HG02798 (cell line): Measurements from ENCODE around the gene TBC1D22A.

Source experiments
- ATAC-seq: cut with Tn5 transposase; IDR thresholded peaks from one replicate; pipeline ENCODE4 v1.9.1; 2021; ENCODE audit warnings: mild to moderate bottlenecking; ENCODE audit not compliant: unreplicated experiment, poor library complexity

The TBC1D22A gene

DNA sequence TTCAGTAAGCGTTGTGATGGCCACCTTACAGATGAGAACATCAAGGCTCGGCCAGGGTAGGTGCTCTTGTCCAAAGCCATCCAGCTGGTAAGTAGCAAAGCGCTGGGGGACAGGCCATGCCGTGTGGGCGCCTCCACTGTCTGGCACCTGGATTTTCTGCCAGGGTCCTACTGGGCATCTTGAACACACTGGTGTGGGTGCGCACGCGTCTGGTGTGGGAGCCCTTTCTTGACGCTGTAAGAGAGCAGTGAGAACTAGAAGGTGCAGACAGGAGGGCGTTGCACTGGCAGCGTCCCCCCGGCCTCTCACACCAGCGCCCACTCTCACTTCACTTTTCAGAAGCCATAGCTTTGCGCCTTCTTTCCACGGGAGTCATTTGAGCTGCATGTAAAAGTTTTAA, 296.6 kb downstream of the TBC1D22A start:
- no peak for ATAC-seq

DNA sequence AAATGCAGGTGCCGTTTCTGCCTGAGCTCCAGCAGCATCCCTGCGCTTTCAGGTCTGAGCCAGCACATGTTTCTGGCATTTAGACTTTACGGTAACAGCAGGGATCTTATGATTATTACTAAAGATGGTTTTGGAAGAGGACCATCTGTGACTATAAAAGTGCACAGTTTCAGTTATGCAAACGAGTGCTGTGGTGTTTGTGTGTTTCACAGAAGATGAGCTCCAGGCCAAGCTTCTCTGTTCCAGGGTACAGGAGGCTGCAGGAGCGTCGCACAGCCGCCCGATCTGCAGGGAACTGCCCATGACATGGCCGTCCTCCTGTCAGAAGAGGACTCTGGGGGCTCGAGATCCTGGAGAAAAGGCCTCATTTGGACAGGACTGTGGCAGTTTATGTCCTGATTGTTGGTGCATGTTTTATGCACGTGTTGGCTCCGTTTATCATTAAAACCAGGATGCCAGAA, 297.3 kb downstream of the TBC1D22A start:
- peak; percentile 58 for ATAC-seq

DNA sequence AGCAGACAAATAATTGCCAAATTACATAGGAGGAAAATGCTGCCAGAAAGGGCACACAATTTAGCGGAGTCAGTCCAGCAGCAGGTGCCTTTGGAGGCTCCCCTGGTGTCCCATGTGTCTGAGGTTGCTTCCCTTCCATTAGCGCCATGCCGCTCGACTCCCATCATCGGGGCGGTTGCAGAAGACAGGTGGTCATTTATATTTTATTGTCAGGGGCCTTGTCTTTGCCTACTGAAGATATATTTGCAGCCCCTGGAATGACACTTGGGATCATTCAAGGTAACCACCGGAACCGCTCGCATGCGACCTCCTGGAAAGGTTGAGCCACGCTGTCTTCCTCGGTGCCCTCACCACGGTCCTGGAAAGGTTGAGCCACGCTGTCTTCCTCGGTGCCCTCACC, 298.3 kb downstream of the TBC1D22A start:
- no peak for ATAC-seq

DNA sequence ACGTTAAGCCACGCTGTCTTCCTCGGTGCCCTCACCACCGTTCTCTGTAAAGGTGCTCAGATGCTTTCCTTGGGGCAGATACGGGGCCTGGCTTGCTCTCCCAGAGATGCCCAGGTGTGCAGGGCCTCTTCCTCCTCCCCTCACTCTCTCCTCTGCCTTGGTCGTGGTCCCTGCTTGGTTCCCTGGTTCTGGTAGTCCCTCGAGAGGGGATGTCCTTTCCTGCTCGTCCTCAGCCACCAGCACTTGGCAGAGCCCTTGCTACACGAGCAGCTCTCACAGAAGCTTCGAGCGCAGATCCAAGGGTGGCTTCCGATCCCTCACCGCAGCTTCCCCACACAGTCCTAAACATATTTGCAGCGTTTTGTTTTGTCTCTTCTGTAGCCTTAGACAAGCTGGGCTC, 298.8 kb downstream of the TBC1D22A start:
- ATAC-seq = no peak

GRCh38 chr22:47062126-47062525, 299.7 kb downstream of the TBC1D22A start:
- ATAC-seq = no peak

- no peak for ATAC-seq
These were observed 300.6 kb downstream of the TBC1D22A start for GRCh38 chr22:47063071-47063509.

GRCh38 chr22:47063606-47064005, 301.2 kb downstream of the TBC1D22A start:
- ATAC-seq = no peak

GRCh38 chr22:47064016-47064415, 301.6 kb downstream of the TBC1D22A start:
- no peak for ATAC-seq

DNA sequence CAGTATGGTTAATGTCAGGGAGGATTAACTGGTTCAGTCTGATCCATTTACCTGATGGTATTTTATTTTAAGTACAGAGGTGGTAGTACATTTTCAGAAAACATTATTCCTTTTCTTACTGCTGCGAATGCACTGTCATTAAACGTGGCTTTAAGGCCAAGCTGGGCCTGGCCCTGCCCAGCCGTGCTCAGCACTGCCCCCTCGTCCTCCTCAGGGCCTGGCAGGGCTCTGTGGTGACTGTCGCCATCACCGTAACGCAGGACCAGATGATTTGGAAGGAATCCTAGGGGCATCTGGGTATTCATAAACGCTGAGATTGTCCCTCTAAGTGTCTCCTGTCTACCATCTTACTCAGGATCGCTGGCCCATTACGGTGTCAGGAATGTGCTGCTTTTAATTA, 302.0 kb downstream of the TBC1D22A start:
- no peak for ATAC-seq

GRCh38 chr22:47065756-47066615, 303.5 kb downstream of the TBC1D22A start:
- no peak for ATAC-seq

DNA sequence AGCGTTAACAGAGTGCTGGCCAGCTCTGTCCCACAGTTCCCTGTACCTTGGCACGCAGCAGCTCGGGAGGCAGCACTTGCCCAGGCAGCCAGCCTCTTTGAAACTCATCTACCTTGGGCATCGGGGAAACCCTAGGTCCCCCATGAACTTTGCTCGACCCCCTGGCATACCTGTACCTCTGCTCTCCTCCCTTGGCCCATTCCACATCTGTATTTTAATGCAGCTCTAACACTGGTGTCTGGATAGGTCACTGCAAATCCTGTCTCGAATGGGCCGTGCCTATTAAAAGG, 304.1 kb downstream of the TBC1D22A start:
- no peak for ATAC-seq

- ATAC-seq = no peak
These were observed 305.0 kb downstream of the TBC1D22A start for GRCh38 chr22:47067321-47067890.

GRCh38 chr22:47067911-47068625, 305.6 kb downstream of the TBC1D22A start:
- no peak for ATAC-seq

DNA sequence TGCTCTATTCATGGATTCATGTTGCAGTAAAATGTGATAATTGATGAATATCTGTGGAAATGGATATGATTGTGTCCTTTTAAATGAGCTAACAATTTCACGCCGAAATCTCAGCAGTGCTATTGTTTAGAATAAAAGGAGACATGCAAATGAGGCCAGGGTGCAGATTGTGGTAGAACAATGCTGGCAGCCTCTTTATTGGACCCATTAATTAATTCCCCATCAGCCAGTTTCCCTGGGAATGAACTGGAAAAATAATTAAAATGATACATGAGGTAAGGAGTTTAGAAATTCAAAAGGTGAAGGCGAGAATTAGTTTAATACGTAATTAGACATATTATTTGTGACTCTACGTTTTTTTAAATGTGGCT, 306.2 kb downstream of the TBC1D22A start:
- no peak for ATAC-seq

DNA sequence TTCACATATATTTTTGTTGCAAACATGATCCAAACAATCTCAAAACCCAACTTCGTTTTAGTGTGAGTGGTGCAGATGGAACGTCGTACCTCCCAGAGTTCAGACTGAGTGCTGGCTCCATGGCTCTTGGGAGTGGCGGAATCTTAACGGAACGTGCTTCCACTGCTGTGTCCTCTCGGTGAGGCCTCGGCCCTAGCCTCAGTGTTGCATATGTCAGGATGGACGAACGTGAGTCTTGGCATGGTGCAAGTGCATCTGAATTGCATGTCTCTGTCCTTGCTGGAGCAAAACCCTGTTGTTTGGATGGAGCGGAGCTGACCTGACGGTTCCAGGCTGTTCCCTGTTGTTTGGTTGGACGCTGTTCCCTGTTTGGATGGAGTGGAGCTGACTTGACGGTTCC, 306.8 kb downstream of the TBC1D22A start:
- no peak for ATAC-seq

DNA sequence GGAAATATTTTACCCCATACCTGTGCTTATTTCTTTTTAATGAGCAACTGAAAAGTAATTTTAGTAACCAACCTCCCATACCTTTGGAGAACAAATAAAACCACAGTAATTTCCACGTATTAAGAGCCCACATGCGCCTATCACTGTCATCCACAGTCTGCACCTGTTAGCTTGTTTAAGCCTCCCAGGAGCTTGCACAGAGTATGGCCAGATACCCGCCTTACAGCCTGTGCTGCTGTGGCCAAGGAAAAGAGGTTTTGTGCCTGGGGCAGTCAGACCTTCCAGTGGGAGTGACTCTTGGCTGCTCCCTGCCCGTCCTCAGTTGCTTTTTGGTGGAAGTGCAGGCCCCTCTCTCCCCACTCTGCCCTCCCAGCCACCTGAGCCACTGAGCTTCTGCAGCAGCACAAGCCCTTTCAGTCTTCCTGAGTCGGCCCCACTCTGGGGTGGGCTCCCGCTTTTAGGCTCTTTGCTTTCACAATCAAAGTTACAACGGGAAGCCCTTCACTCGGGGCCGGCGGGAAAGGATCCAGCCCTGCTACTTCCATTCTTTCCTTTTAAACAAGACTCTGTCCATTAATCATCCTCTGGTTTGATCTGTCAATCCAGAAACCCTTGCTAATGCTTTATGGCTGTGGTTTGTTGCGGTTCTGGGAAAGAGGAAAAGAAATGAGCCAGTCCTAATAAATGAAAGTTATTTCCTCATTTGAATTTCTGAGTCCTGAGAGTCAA, 308.8 kb downstream of the TBC1D22A start:
- no peak for ATAC-seq

- no peak for ATAC-seq
These were observed 309.6 kb downstream of the TBC1D22A start for GRCh38 chr22:47071807-47072641.

DNA sequence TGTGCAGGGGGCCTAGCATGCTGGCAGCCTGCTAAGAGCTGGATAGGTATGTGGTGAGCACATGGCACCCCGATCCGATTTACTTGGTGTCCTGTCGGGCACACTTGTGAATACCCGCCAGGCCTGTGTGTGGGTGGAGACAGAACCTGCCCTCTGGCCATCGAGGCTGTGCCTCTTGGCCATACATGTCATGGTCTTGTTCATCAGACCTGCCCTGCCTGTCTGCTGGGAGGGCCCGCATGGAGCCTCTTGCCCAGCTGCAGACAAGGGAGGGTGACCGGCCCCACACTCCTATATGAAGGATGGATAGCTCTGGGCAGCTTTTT, 310.2 kb downstream of the TBC1D22A start:
- no peak for ATAC-seq

DNA sequence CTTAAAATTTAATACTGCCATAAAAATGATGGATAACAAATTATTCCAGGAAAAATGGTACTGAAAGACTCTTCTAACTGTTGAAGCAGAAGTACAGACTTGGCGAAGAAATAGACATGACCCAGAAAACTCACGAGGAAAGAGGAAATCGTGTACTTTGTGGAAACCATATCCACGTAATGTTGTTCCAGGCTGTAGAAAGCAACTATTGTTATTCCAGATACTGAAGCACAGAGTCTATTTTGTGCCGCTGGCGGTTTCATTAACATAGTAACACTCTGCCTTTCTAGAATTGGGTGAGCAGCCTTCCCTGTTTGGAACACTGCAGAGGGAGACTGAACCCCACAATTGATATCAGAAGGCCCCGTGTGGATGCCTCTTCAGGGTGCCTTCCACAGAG, 310.6 kb downstream of the TBC1D22A start:
- no peak for ATAC-seq

DNA sequence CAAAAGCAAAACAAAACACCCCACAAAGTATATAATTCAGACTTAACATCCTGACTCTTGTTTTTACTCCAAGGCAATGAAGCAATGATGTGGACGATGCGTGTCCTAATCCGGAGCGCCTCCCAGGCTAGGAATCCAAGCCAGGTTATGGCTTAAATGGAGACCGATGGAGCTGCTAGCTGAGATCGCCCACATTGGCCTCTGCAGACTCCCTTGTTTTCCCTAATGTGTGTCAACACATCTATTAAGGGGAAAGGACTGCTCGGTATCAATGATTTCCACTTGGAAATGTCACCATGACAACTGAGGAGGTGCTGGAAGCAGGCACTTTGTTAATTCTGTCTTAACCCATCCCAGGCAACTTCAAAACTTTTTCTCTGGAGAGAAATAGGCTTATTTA, 311.7 kb downstream of the TBC1D22A start:
- ATAC-seq = no peak
